Measurements from ENCODE around the gene HMGCS2. TPM values are rescaled to one million over a fixed set of nuclear protein-coding genes. Genes with fewer than 3 reads are reported as not detected.

Gene HMGCS2
- total and polyA plus RNA-seq, 2 donors (not counting 1 experiment from before 2014, with no cell fraction given), result not detected

DNA sequence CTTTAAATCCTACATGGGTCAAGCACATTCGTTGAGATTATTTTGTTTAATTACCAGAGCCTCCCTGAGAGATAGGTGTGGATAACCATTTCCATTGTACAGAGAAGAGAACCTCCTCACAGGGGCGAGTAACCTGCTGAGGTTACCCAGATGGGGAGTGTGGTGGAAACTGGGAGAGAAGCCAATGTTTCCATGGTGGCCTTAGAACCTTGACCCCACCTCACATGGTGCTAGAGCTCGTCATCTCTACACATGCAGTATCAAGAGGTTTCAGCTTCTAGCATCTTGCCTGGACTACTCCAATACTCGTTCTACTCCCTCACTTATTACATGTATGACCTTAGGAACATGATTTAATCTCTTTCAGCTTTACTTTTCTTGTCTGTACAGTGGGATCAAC, 37.8 kb upstream of the HMGCS2 start:
- H4K20me1 ChIP-seq (ENCODE audit: control insufficient read depth, insufficient read depth, low read length, poor library complexity, severe bottlenecking), result no peaks in the 10 kb centered on the region
- ChIA-PET CTCF (interaction anchor here (1.6 kb wide), 1 partner anchor 9 kb away, joined by 5 read pairs; no protein-coding TSS in a partner anchor), POLR2A (no interaction called here)
- H2AFZ ChIP-seq (ENCODE audit: insufficient read depth, low read depth, low read length, poor library complexity, severe bottlenecking), result no peak overlapping the region
- H3K27ac Mint-ChIP-seq, result no peak overlapping the region
- no peaks in the 10 kb centered on the region for H3K4me1 ChIP-seq (ENCODE audit: control insufficient read depth in 2 of 2, insufficient read depth in 2 of 2, low read length in 2 of 2)
- H3K4me3 ChIP-seq (ENCODE audit: control extremely low read depth in 1 of 5, extremely low read depth in 1 of 5, insufficient read depth in 1 of 5, low read depth in 2 of 5, low read length in 4 of 5), result no peak overlapping the region
- DNase-seq (no peak), ATAC-seq (ENCODE audit: low read depth) (no peak)
- peaks cover 24% of the 10 kb centered on the region for H3K27me3 Mint-ChIP-seq
- H3K79me2 ChIP-seq (ENCODE audit: control insufficient read depth, insufficient read depth, low read length), result no peaks in the 10 kb centered on the region
- H3K4me2 ChIP-seq (replicated peaks; ENCODE audit: low read depth, low read length, poor library complexity, severe bottlenecking), result no peak overlapping the region
- H3K9me3 Mint-ChIP-seq (ENCODE audit: insufficient read depth), result no peaks in the 10 kb centered on the region
- H3K4me1 Mint-ChIP-seq, result no peaks in the 10 kb centered on the region
- no peaks in the 10 kb centered on the region for H3K9me3 ChIP-seq (ENCODE audit: control extremely low read depth in 1 of 3, control insufficient read depth in 2 of 3, insufficient read depth in 1 of 3, low read length in 2 of 3)
- no peaks in the 10 kb centered on the region for H3K36me3 ChIP-seq (replicated peaks in 1 of 2; ENCODE audit: control extremely low read depth in 1 of 2, control insufficient read depth in 1 of 2, extremely low read depth in 1 of 2, insufficient read depth in 2 of 2, low read length in 1 of 2)
- TF ChIP-seq EZH2 (IDR thresholded peaks at IDR 0.05; ENCODE audit: borderline replicate concordance, insufficient read depth, low read depth, low read length, poor library complexity, severe bottlenecking) (no peak), CTCF (IDR thresholded peaks at IDR 0.05) (no peak)
- no peak overlapping the region for H3K4me3 Mint-ChIP-seq
- peaks cover 0 to 15% (median 3%) of the 10 kb centered on the region in 4 experiments for H3K27me3 ChIP-seq (replicated peaks in 1 of 4; ENCODE audit: control extremely low read depth in 1 of 4, control insufficient read depth in 3 of 4, insufficient read depth in 4 of 4, low read length in 3 of 4)
- intact Hi-C loops (cut with micrococcal nuclease), result no loop called here
- H3K9ac ChIP-seq (ENCODE audit: low read length), result no peak overlapping the region
- H3K27ac ChIP-seq (ENCODE audit: low read length in 2 of 2), result no peak overlapping the region
- WGBS (ENCODE audit: insufficient coverage), result 88% methylated on average over 2 of the region's 4 CpGs

DNA sequence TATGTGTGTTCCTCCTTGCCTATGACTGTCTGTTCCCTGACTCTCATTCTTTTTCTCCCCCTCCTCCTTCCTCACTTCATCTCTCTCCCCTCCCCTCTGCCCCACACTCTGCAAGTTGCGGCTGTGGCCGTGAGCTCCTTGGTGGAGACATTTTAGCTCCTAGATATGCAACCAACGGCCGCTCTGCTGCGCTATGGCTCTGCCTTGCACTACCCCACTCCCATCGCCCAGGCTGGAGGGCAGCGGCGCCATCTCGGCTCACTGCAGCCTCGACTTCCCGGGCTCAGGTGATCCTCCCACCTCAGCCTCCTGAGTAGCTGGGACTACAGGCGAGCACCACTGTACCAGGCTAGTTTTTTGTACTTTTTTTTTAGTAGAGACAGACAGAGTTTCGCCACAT, 37.0 kb upstream of the HMGCS2 start:
- no peak overlapping the region for H2AFZ ChIP-seq (ENCODE audit: insufficient read depth, low read depth, low read length, poor library complexity, severe bottlenecking)
- H3K4me2 ChIP-seq (replicated peaks; ENCODE audit: low read depth, low read length, poor library complexity, severe bottlenecking), result no peak overlapping the region
- Mint-ChIP-seq H3K27me3 (peaks cover 24% of the 10 kb centered on the region), H3K27ac (no peak overlapping the region), H3K9me3 (ENCODE audit: insufficient read depth) (no peaks in the 10 kb centered on the region), H3K4me1 (no peaks in the 10 kb centered on the region), H3K4me3 (no peak overlapping the region)
- ATAC-seq (ENCODE audit: low read depth), result no peak
- no peaks in the 10 kb centered on the region for H3K4me1 ChIP-seq (ENCODE audit: control insufficient read depth in 2 of 2, insufficient read depth in 2 of 2, low read length in 2 of 2)
- H3K79me2 ChIP-seq (ENCODE audit: control insufficient read depth, insufficient read depth, low read length), result no peaks in the 10 kb centered on the region
- no peak overlapping the region for H3K9ac ChIP-seq (ENCODE audit: low read length)
- no peak for DNase-seq
- H4K20me1 ChIP-seq (ENCODE audit: control insufficient read depth, insufficient read depth, low read length, poor library complexity, severe bottlenecking), result no peaks in the 10 kb centered on the region
- intact Hi-C loops (cut with micrococcal nuclease), result no loop called here
- H3K36me3 ChIP-seq (replicated peaks in 1 of 2; ENCODE audit: control extremely low read depth in 1 of 2, control insufficient read depth in 1 of 2, extremely low read depth in 1 of 2, insufficient read depth in 2 of 2, low read length in 1 of 2), result no peaks in the 10 kb centered on the region
- 98% methylated on average over 11 of the region's 13 CpGs for WGBS (ENCODE audit: insufficient coverage)
- no peaks in the 10 kb centered on the region for H3K9me3 ChIP-seq (ENCODE audit: control extremely low read depth in 1 of 3, control insufficient read depth in 2 of 3, insufficient read depth in 1 of 3, low read length in 2 of 3)
- H3K27ac ChIP-seq (ENCODE audit: low read length in 2 of 2), result no peak overlapping the region
- no peak for TF ChIP-seq EZH2 (IDR thresholded peaks at IDR 0.05; ENCODE audit: borderline replicate concordance, insufficient read depth, low read depth, low read length, poor library complexity, severe bottlenecking)
- no peak for TF ChIP-seq CTCF (IDR thresholded peaks at IDR 0.05)
- H3K4me3 ChIP-seq (ENCODE audit: control extremely low read depth in 1 of 5, extremely low read depth in 1 of 5, insufficient read depth in 1 of 5, low read depth in 2 of 5, low read length in 4 of 5), result no peak overlapping the region
- CTCF ChIA-PET, result no interaction called here
- POLR2A ChIA-PET, result no interaction called here
- peaks cover 0 to 15% (median 3%) of the 10 kb centered on the region in 4 experiments for H3K27me3 ChIP-seq (replicated peaks in 1 of 4; ENCODE audit: control extremely low read depth in 1 of 4, control insufficient read depth in 3 of 4, insufficient read depth in 4 of 4, low read length in 3 of 4)
